ENCODE measurements around the gene RPL36AL. TPM values are rescaled to one million over a fixed set of nuclear protein-coding genes. Genes with fewer than 3 reads are reported as not detected.

The RPL36AL gene
- polyA plus RNA-seq, 1 of the 3 experiments (the other 2 are of a cell fraction), result 337 TPM

DNA sequence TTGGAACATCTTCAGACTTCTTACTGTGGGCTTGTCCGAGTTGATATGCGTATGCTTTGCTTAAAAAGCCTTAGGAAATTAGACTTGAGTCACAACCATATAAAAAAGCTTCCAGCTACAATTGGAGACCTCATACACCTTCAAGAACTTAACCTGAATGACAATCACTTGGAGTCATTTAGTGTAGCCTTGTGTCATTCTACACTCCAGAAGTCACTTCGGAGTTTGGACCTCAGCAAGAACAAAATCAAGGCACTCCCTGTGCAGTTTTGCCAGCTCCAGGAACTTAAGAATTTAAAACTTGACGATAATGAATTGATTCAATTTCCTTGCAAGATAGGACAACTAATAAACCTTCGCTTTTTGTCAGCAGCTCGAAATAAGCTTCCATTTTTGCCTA lies 12.8 kb downstream of the RPL36AL start:
- Histone ChIP-seq H3F3A (replicated peaks; ENCODE audit: insufficient read depth) (peaks cover 11% of the 10 kb centered on the region), H3K27ac (ENCODE audit: low read depth in 2 of 2, low read length in 1 of 2) (no peak overlapping the region), H3K4me3 (ENCODE audit: low read depth in 2 of 2, low read length in 1 of 2) (no peak overlapping the region), H3K36me3 (replicated peaks in 1 of 2; ENCODE audit: control insufficient read depth in 1 of 2, insufficient read depth in 2 of 2, low read length in 1 of 2) (peaks cover 0 to 15% of the 10 kb centered on the region in 2 experiments), H3K27me3 (ENCODE audit: insufficient read depth) (no peaks in the 10 kb centered on the region), H3K4me2 (no peak overlapping the region), H3K4me1 (ENCODE audit: control insufficient read depth in 1 of 2, insufficient read depth in 2 of 2, low read depth in 1 of 2, low read length in 1 of 2) (no peaks in the 10 kb centered on the region), H3K9me2 (no peaks in the 10 kb centered on the region), H3K9ac (no peak overlapping the region), H4K20me1 (ENCODE audit: insufficient read depth) (no peaks in the 10 kb centered on the region), H2AFZ (ENCODE audit: low read depth) (no peak overlapping the region), H3K79me2 (ENCODE audit: insufficient read depth) (peaks cover 33% of the 10 kb centered on the region), H3K9me3 (no peaks in the 10 kb centered on the region)
- TF ChIP-seq SIN3A (IDR thresholded peaks at IDR 0.05; ENCODE audit: borderline replicate concordance, low read depth, low read length), result no peak
- TF ChIP-seq EP300 (IDR thresholded peaks at IDR 0.05; ENCODE audit: borderline replicate concordance in 1 of 2, low read depth in 1 of 2, low read length in 1 of 2), result no peak
- TF ChIP-seq CHD2 (IDR thresholded peaks at IDR 0.05; ENCODE audit: low read length, partially characterized antibody), result no peak
- TF ChIP-seq RFX5 (IDR thresholded peaks at IDR 0.05; ENCODE audit: low read length), result no peak
- no peak for TF ChIP-seq FOXJ3 (CRISPR knock-in tag; IDR thresholded peaks at IDR 0.05)
- TF ChIP-seq POLR2AphosphoS5 (IDR thresholded peaks at IDR 0.05; ENCODE audit: low read depth, low read length), result no peak
- no peak for TF ChIP-seq RAD21 (IDR thresholded peaks at IDR 0.05; ENCODE audit: low read length)
- no peak for TF ChIP-seq ELF1 (IDR thresholded peaks at IDR 0.05)
- TF ChIP-seq, protein P1, sequence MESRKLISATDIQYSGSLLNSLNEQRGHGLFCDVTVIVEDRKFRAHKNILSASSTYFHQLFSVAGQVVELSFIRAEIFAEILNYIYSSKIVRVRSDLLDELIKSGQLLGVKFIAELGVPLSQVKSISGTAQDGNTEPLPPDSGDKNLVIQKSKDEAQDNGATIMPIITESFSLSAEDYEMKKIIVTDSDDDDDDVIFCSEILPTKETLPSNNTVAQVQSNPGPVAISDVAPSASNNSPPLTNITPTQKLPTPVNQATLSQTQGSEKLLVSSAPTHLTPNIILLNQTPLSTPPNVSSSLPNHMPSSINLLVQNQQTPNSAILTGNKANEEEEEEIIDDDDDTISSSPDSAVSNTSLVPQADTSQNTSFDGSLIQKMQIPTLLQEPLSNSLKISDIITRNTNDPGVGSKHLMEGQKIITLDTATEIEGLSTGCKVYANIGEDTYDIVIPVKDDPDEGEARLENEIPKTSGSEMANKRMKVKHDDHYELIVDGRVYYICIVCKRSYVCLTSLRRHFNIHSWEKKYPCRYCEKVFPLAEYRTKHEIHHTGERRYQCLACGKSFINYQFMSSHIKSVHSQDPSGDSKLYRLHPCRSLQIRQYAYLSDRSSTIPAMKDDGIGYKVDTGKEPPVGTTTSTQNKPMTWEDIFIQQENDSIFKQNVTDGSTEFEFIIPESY (IDR thresholded peaks at IDR 0.05; ENCODE audit: borderline replicate concordance, low read depth), result no peak
- TF ChIP-seq TAF1 (IDR thresholded peaks at IDR 0.05; ENCODE audit: borderline replicate concordance, low read depth, low read length), result no peak
- TF ChIP-seq CTCF (IDR thresholded peaks at IDR 0.05), result no peak
- ChIA-PET CTCF (interaction anchor here (1.1 to 1.2 kb wide), 2 partner anchors 21 to 26 kb away, joined by 3 to 4 read pairs; no protein-coding TSS in a partner anchor), POLR2A (interaction anchor here (1.0 kb wide), 1 partner anchor 13 kb away, joined by 3 read pairs; the partner anchor contains the start of genes MGAT2 and RPL36AL)
- WGBS (ENCODE audit: low lambda C conversion rate), result 83% methylated on average over 6 of the region's 6 CpGs
- DNase-seq, result no peak

DNA sequence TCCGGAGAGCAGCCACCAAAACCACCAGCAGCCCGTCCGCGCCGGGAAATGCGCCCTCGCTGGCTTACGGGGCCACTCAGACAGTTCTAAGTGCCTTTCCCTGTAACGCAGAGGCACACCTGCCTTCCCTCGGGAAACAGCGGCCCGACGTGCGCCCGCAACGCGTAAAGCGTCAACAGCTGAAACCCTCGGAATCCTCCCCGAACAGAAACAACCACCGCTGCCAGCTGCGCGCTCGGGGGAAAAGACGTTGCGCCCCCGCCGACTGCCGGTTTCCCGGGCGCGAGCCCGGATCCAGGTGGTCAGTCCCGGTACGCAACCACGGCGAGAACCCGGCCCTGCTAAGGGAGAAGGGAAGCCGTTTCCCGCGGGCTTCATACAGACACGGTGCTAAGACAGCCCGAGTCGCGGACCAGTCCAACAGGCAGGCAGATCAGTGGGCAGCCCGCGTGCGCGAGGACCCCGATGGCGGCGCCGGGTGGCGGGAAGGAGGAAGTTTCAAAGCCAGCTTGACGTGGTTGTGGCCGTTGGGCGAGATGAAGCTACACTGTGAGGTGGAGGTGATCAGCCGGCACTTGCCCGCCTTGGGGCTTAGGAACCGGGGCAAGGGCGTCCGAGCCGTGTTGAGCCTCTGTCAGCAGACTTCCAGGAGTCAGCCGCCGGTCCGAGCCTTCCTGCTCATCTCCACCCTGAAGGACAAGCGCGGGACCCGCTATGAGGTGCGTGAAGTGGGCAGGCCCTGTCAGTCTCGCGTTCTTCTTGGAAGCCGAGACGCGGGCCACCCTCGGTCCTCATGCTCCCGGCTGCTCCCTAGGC lies 21.7 kb downstream of the RPL36AL start, which contains the start of gene LRR1:
LRR1 (plus strand) TSS at position 456 of the 816 bp plus-strand sequence; CDS start at position 537, 81 bp downstream.
- DNase-seq, result peak; percentile 88
- H3K27ac ChIP-seq (ENCODE audit: low read depth in 2 of 2, low read length in 1 of 2), result peak within 1 kb of the TSS; percentile 94 to 97
- H3K36me3 ChIP-seq (replicated peaks in 1 of 2; ENCODE audit: control insufficient read depth in 1 of 2, insufficient read depth in 2 of 2, low read length in 1 of 2), result peaks cover 0 to 5% of the 10 kb centered on the region in 2 experiments
- H3K27me3 ChIP-seq (ENCODE audit: insufficient read depth), result no peaks in the 10 kb centered on the region
- H3K4me2 ChIP-seq, result peak within 1 kb of the TSS; percentile 84
- H3K9me2 ChIP-seq, result no peaks in the 10 kb centered on the region
- no peaks in the 10 kb centered on the region for H3K9me3 ChIP-seq
- H3K9ac ChIP-seq, result peak within 1 kb of the TSS; percentile 96
- 0% methylated on average over 27 of the region's 77 CpGs for WGBS (ENCODE audit: low lambda C conversion rate)
- ChIA-PET CTCF (interaction anchor here (0.6 to 5.4 kb wide), 8 partner anchors 11 to 263 kb away, joined by 3 to 51 read pairs (median 3); partner anchors contain the start of genes MGAT2, NEMF, RPL36AL and RPS29), POLR2A (interaction anchor here (1.5 to 2.5 kb wide), 4 partner anchors 12 to 169 kb away, joined by 4 to 19 read pairs (median 8); partner anchors contain the start of genes MGAT2, RPL36AL and RPS29)
- H3F3A ChIP-seq (replicated peaks; ENCODE audit: insufficient read depth), result peaks cover 23% of the 10 kb centered on the region
- H2AFZ ChIP-seq (ENCODE audit: low read depth), result peak within 1 kb of the TSS; percentile 89
- H3K79me2 ChIP-seq (ENCODE audit: insufficient read depth), result peaks cover 56% of the 10 kb centered on the region
- no peaks in the 10 kb centered on the region for H4K20me1 ChIP-seq (ENCODE audit: insufficient read depth)
- peaks cover 2 to 3% of the 10 kb centered on the region in 2 experiments; a peak in 2 of 4 replicates for H3K4me1 ChIP-seq (ENCODE audit: control insufficient read depth in 1 of 2, insufficient read depth in 2 of 2, low read depth in 1 of 2, low read length in 1 of 2)
- H3K4me3 ChIP-seq (ENCODE audit: low read depth in 2 of 2, low read length in 1 of 2), result peak within 1 kb of the TSS; percentile 74 to 85
- TF ChIP-seq JUND (IDR thresholded peaks at IDR 0.05) (no peak), MXI1 (IDR thresholded peaks at IDR 0.05; ENCODE audit: low read depth, low read length) (peak; percentile 73), RFX5 (IDR thresholded peaks at IDR 0.05; ENCODE audit: low read length) (peak; percentile 49; the same call in 1 of the 2 replicates), GABPA (IDR thresholded peaks at IDR 0.05; ENCODE audit: low read depth) (no peak; the same call in 1 of the 2 replicates), RCOR1 (IDR thresholded peaks at IDR 0.05; ENCODE audit: low read length) (no peak), FOXM1 (IDR thresholded peaks at IDR 0.05; ENCODE audit: low read depth) (peak; percentile 23; the same call in 1 of the 2 replicates), SMC3 (IDR thresholded peaks at IDR 0.05; ENCODE audit: low read depth, low read length) (0 out of 2 replicates have a peak, but pooled peaks have one; percentile 14), NRF1 (IDR thresholded peaks at IDR 0.05; ENCODE audit: low read depth, low read length) (0 out of 2 replicates have a peak, but pooled peaks have one; percentile 10), EZH2phosphoT487 (IDR thresholded peaks at IDR 0.05; ENCODE audit: borderline replicate concordance, low read depth) (no peak), FOSL2 (IDR thresholded peaks at IDR 0.05; ENCODE audit: borderline replicate concordance, low read depth) (no peak; the same call in 1 of the 2 replicates)
- TF ChIP-seq, protein P2, sequence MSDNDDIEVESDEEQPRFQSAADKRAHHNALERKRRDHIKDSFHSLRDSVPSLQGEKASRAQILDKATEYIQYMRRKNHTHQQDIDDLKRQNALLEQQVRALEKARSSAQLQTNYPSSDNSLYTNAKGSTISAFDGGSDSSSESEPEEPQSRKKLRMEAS (IDR thresholded peaks at IDR 0.05; ENCODE audit: low read depth), result peak; percentile 94
